K562 (cell line): Measurements from ENCODE around the gene IL36RN. TPM values are rescaled to one million over a fixed set of nuclear protein-coding genes. Genes with fewer than 3 reads are reported as not detected.
A peak's percentile ranks its signal among the peaks of the same experiment; 100 is the strongest.

Source experiments
- ATAC-seq: fragments of 200-7000 bp; cut with Tn5 transposase; 3 replicates; pipeline ENCODE4 v1.9.1; 2020; ENCODE audit warnings: moderate library complexity
- BruUV-seq: library from RNA; stranded (reverse); fragments of 400-500 nt; replicated peaks from 2 replicates; lab custom pipeline; 2021; lab: Mats Ljungman, UMichigan
- CTCF ChIA-PET: fragments of 300-600 bp; formaldehyde crosslinking; extraction: SDS; loops from one replicate; lab custom pipeline; 2021; ENCODE audit warnings: low intra/inter-chr PET ratio; lab: Yijun Ruan, JAX
- POLR2A ChIA-PET: fragments of 300-600, 350-650 bp; sonication (Branson Sonifier 250); formaldehyde crosslinking; extraction: SDS; loops from one replicate; lab custom pipeline; 2021; ENCODE audit warnings: antibody characterized with exemption, inconsistent platforms; lab: Yijun Ruan, JAX
- DNase-seq, 4 experiments: peaks; one replicate each; pipeline versions ENCODE4 v3.0.0 to v3.0.0-alpha.2; 2011 to 2018; ENCODE audit warnings: low spot score in 3 of 4, mixed read lengths in 3 of 4; ENCODE audit errors: extremely low read depth in 1 of 4
- FAIRE-seq: peaks from 2 replicates; lab custom pipeline; 2011; peaks lifted over from hg19 to GRCh38; lab: Jason Lieb, UNC
- H2AFZ ChIP-seq: 2 replicates; pipeline ENCODE4 v1.6.0; 2011; ENCODE audit warnings: low read depth, low read length, control low read depth, inconsistent platforms
- H3K27ac ChIP-seq: fragments of 200-600 bp; 3 replicates; pipeline ENCODE4 v1.8.0; 2011; ENCODE audit warnings: low read depth, mild to moderate bottlenecking, control low read depth, inconsistent platforms, low read length, moderate library complexity, mixed read lengths; ENCODE audit errors: extremely low read depth
- H3K27me3 ChIP-seq, 2 experiments: fragments of 300-600 bp in 1 of 2; 2 replicates in 1 of 2; 3 replicates in 1 of 2; pipeline versions ENCODE4 v1.6.0 to v1.8.0; 2011; ENCODE audit warnings: inconsistent platforms in 2 of 2, low read length in 2 of 2, mild to moderate bottlenecking in 1 of 2, mixed read lengths in 1 of 2, moderate library complexity in 1 of 2; ENCODE audit not compliant: control insufficient read depth in 2 of 2, insufficient read depth in 2 of 2
- H3K36me3 ChIP-seq: fragments of 300-600 bp; 3 replicates; pipeline ENCODE4 v1.8.0; 2011; ENCODE audit warnings: mild to moderate bottlenecking, low read length, inconsistent platforms; ENCODE audit not compliant: control insufficient read depth, insufficient read depth
- H3K4me1 ChIP-seq, 2 experiments: fragments of 200-600 bp in 1 of 2; replicated peaks in 1 of 2; 2 replicates in 1 of 2; 3 replicates in 1 of 2; pipeline versions ENCODE4 v1.5.1 to v1.8.0; 2011; ENCODE audit warnings: inconsistent platforms in 2 of 2, low read length in 2 of 2, mild to moderate bottlenecking in 1 of 2, mixed read lengths in 1 of 2, moderate library complexity in 1 of 2; ENCODE audit not compliant: control insufficient read depth in 2 of 2, insufficient read depth in 2 of 2
- H3K4me2 ChIP-seq: 2 replicates; pipeline ENCODE4 v1.6.1; 2011; ENCODE audit warnings: low read length, control low read depth, inconsistent platforms, mixed read lengths; ENCODE audit not compliant: insufficient read depth
- H3K4me3 ChIP-seq: fragments of 200-600 bp; sonication (generic), shearing (Covaris generic); 2 replicates; pipeline ENCODE4 v1.5.1; 2016; ENCODE audit warnings: control low read depth, inconsistent platforms
- H3K79me2 ChIP-seq: fragments of 200-600 bp; 3 replicates; pipeline ENCODE4 v1.8.0; 2011; ENCODE audit warnings: low read length, inconsistent platforms; ENCODE audit not compliant: control insufficient read depth, insufficient read depth
- H3K9ac ChIP-seq, 2 experiments: 2 replicates each; pipeline versions ENCODE4 v1.6.0 to v1.6.1; 2011; ENCODE audit warnings: low read depth in 2 of 2, low read length in 2 of 2, control low read depth in 1 of 2, inconsistent platforms in 1 of 2, mild to moderate bottlenecking in 1 of 2, mixed read lengths in 1 of 2; ENCODE audit not compliant: insufficient read depth in 1 of 2
- H3K9me1 ChIP-seq: one replicate; pipeline ENCODE4 v1.6.0; 2011; ENCODE audit warnings: inconsistent platforms, mild to moderate bottlenecking, low read length, moderate library complexity; ENCODE audit not compliant: control insufficient read depth, insufficient read depth
- H3K9me3 ChIP-seq: replicated peaks from 2 replicates; pipeline ENCODE4 v1.5.1; 2011; ENCODE audit warnings: low read depth, low read length, inconsistent platforms; ENCODE audit not compliant: control insufficient read depth, insufficient read depth
- H4K20me1 ChIP-seq: replicated peaks from 2 replicates; pipeline ENCODE4 v1.6.1; 2011; ENCODE audit warnings: low read length, inconsistent platforms, mixed read lengths; ENCODE audit not compliant: control insufficient read depth, insufficient read depth
- PHF8 ChIP-seq: fragments of 200-600 bp; sonication (generic); IDR thresholded peaks from 2 replicates; pipeline ENCODE4 v1.6.1; 2012; ENCODE audit warnings: mixed run types, mild to moderate bottlenecking, inconsistent platforms, low read length, moderate library complexity, borderline replicate concordance
- WGBS: fragments of 100-300 bp; shearing (Covaris generic); methylation state at CpG from one replicate; pipeline ENCODE4 v1.1.6; 2016; ENCODE audit warnings: low coverage, mixed read lengths; ENCODE audit not compliant: insufficient coverage; ENCODE audit errors: missing lambda C conversion rate; 5-methylcytosine and 5-hydroxymethylcytosine counted together
- in situ Hi-C: fragments of 300-500 bp; cut with MboI; formaldehyde crosslinking; loops from 4 replicates; pipeline ENCODE4 v1.15.0; 2018; ENCODE audit warnings: inconsistent platforms, mixed read lengths
- intact Hi-C: fragments of 100-400 bp; cut with micrococcal nuclease; formaldehyde crosslinking; loops from 2 replicates; pipeline ENCODE4 v1.14.2; 2022
- polyA plus RNA-seq, 8 experiments: library from polyadenylated mRNA; depleted of rRNA in 4 of 8; stranded (reverse) in 5 of 8; unstranded in 3 of 8; fragments of >200 nt; fragmentation: Nextera tagmentation in 2 of 8; fragmentation: Illumina TruSeq in 1 of 8; extraction: Ambion mirVana in 2 of 8; extraction: Trizol in 1 of 8; gene quantifications; 2 replicates each; pipeline versions ENCODE4 v1.2.1 to v1.2.3, GENCODE V29; 2011 to 2014; ENCODE audit warnings: inconsistent platforms in 1 of 8, missing spikeins in 1 of 8
- total RNA-seq, 7 experiments: library from RNA; depleted of rRNA in 6 of 7; stranded (reverse); fragments of >200 nt in 6 of 7; fragmentation: Illumina TruSeq in 2 of 7; extraction: Trizol in 2 of 7; gene quantifications; 2 replicates each; pipeline versions ENCODE4 v1.2.1 to v1.2.3, GENCODE V29; 2011 to 2021; ENCODE audit warnings: low replicate concordance in 1 of 7
- TF ChIP-seq, protein P1 (sequence below): fragments of 450-650 bp; IDR thresholded peaks from 2 replicates; pipeline ENCODE4 v1.6.1; 2016; ENCODE audit warnings: low read depth

Gene IL36RN
- total and polyA plus RNA-seq, 9 of the 15 experiments (the other 6 are each of a cell fraction or from before 2014, with no cell fraction given), result not detected

DNA sequence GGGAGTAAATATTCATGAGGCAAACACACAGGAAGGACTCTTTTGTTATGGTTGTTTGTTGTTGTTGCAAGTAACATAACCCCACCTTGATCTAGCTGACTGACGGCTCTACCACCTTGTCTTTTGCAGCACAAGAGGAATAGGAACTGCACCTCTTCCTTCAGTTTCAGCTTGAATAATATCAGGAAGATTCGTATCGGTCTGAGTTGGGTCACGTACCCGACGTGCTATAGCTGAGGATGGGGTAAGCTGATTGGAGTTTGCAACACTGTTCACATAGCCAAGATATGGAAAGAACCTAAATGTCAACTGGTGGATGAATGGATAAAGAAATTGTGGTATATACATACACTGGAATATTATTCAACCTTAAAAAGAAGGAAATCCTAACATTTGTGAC, 53.9 kb downstream of the IL36RN start:
- Histone ChIP-seq H2AFZ (peak overlapping the region; percentile 52; the same call in 1 of the 2 replicates), H3K9ac (no peak overlapping the region), H3K9me1 (no peaks in the 10 kb centered on the region), H3K4me2 (no peak overlapping the region), H4K20me1 (no peaks in the 10 kb centered on the region), H3K9me3 (no peaks in the 10 kb centered on the region), H3K36me3 (no peaks in the 10 kb centered on the region), H3K27ac (no peak overlapping the region), H3K27me3 (peaks cover 0 to 6% of the 10 kb centered on the region in 2 experiments; a peak in 3 of 5 replicates), H3K79me2 (no peaks in the 10 kb centered on the region), H3K4me1 (peaks cover 4 to 9% of the 10 kb centered on the region in 2 experiments; a peak in 4 of 5 replicates), H3K4me3 (no peak overlapping the region)
- ChIA-PET CTCF (no interaction called here), POLR2A (interaction anchor here (1.3 kb wide), 1 partner anchor 8 kb away, joined by 5 read pairs; no protein-coding TSS in a partner anchor)
- TF ChIP-seq, protein P1, sequence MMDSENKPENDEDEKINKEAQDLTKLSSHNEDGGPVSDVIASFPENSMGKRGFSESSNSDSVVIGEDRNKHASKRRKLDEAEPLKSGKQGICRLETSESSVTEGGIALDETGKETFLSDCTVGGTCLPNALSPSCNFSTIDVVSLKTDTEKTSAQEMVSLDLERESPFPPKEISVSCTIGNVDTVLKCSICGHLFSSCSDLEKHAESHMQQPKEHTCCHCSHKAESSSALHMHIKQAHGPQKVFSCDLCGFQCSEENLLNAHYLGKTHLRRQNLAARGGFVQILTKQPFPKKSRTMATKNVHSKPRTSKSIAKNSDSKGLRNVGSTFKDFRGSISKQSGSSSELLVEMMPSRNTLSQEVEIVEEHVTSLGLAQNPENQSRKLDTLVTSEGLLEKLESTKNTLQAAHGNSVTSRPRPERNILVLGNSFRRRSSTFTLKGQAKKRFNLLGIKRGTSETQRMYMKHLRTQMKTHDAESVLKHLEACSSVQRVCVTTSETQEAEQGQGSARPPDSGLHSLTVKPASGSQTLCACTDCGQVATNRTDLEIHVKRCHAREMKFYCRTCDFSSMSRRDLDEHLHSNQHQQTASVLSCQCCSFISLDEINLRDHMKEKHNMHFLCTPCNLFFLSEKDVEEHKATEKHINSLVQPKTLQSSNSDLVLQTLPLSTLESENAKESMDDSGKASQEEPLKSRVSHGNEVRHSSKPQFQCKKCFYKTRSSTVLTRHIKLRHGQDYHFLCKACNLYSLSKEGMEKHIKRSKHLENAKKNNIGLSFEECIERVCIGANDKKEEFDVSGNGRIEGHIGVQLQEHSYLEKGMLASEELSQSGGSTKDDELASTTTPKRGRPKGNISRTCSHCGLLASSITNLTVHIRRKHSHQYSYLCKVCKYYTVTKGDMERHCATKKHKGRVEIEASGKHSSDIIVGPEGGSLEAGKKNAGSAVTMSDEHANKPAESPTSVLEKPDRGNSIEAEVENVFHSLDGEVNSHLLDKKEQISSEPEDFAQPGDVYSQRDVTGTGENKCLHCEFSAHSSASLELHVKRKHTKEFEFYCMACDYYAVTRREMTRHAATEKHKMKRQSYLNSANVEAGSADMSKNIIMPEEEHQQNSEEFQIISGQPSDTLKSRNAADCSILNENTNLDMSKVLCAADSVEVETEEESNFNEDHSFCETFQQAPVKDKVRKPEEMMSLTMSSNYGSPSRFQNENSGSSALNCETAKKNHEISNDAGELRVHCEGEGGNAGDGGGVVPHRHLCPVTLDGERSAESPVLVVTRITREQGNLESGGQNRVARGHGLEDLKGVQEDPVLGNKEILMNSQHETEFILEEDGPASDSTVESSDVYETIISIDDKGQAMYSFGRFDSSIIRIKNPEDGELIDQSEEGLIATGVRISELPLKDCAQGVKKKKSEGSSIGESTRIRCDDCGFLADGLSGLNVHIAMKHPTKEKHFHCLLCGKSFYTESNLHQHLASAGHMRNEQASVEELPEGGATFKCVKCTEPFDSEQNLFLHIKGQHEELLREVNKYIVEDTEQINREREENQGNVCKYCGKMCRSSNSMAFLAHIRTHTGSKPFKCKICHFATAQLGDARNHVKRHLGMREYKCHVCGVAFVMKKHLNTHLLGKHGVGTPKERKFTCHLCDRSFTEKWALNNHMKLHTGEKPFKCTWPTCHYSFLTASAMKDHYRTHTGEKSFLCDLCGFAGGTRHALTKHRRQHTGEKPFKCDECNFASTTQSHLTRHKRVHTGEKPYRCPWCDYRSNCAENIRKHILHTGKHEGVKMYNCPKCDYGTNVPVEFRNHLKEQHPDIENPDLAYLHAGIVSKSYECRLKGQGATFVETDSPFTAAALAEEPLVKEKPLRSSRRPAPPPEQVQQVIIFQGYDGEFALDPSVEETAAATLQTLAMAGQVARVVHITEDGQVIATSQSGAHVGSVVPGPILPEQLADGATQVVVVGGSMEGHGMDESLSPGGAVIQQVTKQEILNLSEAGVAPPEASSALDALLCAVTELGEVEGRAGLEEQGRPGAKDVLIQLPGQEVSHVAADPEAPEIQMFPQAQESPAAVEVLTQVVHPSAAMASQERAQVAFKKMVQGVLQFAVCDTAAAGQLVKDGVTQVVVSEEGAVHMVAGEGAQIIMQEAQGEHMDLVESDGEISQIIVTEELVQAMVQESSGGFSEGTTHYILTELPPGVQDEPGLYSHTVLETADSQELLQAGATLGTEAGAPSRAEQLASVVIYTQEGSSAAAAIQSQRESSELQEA, result no peak
- TF ChIP-seq PHF8, result 0 out of 2 replicates have a peak, but pooled peaks have one; percentile 16
- ATAC-seq, result no peak
- intact Hi-C loops, result no loop called here
- in situ Hi-C loops, result no loop called here
- no TSS peak for BruUV-seq
- DNase-seq, result no peak
- WGBS, result 11% methylated on average over 6 of the region's 6 CpGs
- no peak for FAIRE-seq
